Measurements from ENCODE around the gene ARHGAP26.

The ARHGAP26 gene

DNA sequence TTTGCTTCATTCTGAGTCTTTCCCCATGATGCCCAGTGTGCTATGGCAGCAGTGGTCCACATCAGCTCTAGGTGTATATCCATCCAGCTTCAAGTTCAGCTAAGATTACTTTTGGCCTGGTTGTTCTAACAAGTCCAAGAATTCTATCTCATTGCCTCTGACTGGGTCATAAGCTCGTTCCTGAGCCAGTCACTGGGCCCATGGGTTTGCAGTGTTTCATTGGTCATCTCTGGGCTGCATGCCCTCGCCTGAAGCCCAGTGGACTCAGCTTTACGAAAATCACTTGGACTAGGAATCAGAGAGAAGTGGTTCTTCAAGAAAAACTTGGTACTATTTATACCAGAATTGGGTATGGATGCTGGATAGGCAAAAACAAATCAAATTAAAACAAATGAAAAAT lies 16.1 kb upstream of the ARHGAP26 start:
- Histone ChIP-seq H3K4me1 (ENCODE audit: control insufficient read depth, insufficient read depth, low read length) (peaks cover 18% of the 10 kb centered on the region), H3K4me2 (ENCODE audit: low read length) (no peak overlapping the region), H3K9me3 (replicated peaks; ENCODE audit: low read length) (no peaks in the 10 kb centered on the region), H3K9ac (ENCODE audit: low read depth, low read length) (no peak overlapping the region), H3K27me3 (ENCODE audit: control insufficient read depth, insufficient read depth, low read length) (no peaks in the 10 kb centered on the region), H3K4me3 (ENCODE audit: low read length) (no peak overlapping the region), H3K36me3 (ENCODE audit: insufficient read depth, low read length) (no peaks in the 10 kb centered on the region)

DNA sequence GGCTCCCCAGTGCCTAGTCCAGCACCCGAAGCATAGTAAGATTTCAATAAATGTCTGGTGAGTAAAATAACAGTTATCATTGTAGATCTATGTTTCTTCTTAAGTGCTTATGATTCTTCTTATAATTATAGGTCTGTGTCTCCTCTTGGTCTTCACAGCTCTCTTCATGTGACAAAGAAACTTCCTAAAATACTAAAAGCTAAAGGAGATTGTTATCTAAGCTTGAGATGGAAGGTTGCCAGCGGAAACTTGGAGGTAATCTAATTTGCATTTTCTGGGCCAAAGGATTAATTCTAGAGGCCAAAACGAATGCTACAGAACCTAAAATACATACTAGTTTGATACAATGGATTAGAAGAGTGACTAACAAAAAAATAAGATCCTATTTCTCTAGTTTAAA lies 13.6 kb upstream of the ARHGAP26 start:
- H3K36me3 ChIP-seq (ENCODE audit: insufficient read depth, low read length) = no peaks in the 10 kb centered on the region
- H3K9me3 ChIP-seq (replicated peaks; ENCODE audit: low read length) = no peaks in the 10 kb centered on the region
- no peak overlapping the region for H3K4me3 ChIP-seq (ENCODE audit: low read length)
- H3K9ac ChIP-seq (ENCODE audit: low read depth, low read length) = no peak overlapping the region
- H3K4me2 ChIP-seq (ENCODE audit: low read length) = no peak overlapping the region
- H3K4me1 ChIP-seq (ENCODE audit: control insufficient read depth, insufficient read depth, low read length) = peaks cover 11% of the 10 kb centered on the region
- no peaks in the 10 kb centered on the region for H3K27me3 ChIP-seq (ENCODE audit: control insufficient read depth, insufficient read depth, low read length)

DNA sequence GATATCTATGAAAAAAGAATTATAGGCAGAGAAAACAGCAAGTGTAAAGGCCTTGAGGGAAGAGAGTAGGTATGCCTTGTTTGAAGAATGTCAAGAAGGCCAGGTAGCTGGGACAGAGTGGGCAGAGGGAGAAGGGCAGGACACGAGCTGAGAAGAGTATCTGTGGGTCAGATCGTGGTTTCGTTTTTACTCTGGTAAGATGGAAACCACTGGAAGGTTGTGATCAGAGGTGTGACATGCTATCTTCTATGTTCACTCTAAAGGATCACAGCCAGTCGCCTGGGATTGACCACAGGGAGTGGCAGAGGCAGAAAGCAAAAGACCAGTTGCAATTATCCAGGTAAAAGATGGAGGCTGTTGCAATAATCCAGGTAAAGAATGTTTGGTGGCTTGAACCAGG lies 12.6 kb upstream of the ARHGAP26 start:
- H3K36me3 ChIP-seq (ENCODE audit: insufficient read depth, low read length) = no peaks in the 10 kb centered on the region
- no peak overlapping the region for H3K9ac ChIP-seq (ENCODE audit: low read depth, low read length)
- H3K4me2 ChIP-seq (ENCODE audit: low read length) = no peak overlapping the region
- H3K4me3 ChIP-seq (ENCODE audit: low read length) = no peak overlapping the region
- no peaks in the 10 kb centered on the region for H3K9me3 ChIP-seq (replicated peaks; ENCODE audit: low read length)
- peaks cover 11% of the 10 kb centered on the region for H3K4me1 ChIP-seq (ENCODE audit: control insufficient read depth, insufficient read depth, low read length)
- H3K27me3 ChIP-seq (ENCODE audit: control insufficient read depth, insufficient read depth, low read length) = no peaks in the 10 kb centered on the region

DNA sequence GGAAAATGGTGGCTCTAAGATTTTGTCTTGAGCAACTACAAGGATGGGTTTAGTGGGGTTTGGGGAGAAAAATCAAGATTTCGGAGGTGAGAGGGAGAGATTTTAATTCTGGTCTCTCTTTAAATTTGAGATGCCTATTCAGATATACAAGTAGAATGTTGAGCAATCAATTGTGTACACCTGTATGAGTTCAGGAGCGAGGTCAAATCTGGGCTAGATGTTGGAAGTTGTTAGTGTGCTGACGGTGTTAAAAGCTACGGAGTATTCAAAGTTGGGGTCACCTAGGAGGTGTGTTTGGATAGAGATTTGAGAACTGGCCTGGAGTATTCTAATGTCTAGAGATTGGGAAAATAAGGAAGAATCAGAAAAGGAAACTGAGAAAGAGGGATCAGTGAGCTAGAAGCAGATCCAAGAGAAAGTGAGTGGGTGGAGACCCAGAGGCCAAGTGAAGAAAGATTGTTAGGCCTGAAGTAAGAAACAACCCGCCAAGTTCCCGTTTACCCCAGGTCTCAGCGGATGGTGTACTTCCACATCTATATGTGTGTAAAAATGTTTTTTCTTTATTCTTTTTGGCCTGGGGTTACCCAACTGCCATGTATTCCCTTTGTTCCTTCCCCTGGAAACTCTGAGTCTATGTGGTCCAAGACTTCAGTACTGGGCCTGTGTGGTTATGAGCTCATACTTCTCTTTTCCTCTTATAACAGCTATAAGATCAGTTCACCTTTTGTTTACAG lies 11.9 kb upstream of the ARHGAP26 start:
- Histone ChIP-seq H3K36me3 (ENCODE audit: insufficient read depth, low read length) (no peaks in the 10 kb centered on the region), H3K4me2 (ENCODE audit: low read length) (no peak overlapping the region), H3K9me3 (replicated peaks; ENCODE audit: low read length) (no peaks in the 10 kb centered on the region), H3K4me1 (ENCODE audit: control insufficient read depth, insufficient read depth, low read length) (peaks cover 4% of the 10 kb centered on the region), H3K4me3 (ENCODE audit: low read length) (no peak overlapping the region), H3K27me3 (ENCODE audit: control insufficient read depth, insufficient read depth, low read length) (no peaks in the 10 kb centered on the region), H3K9ac (ENCODE audit: low read depth, low read length) (no peak overlapping the region)

DNA sequence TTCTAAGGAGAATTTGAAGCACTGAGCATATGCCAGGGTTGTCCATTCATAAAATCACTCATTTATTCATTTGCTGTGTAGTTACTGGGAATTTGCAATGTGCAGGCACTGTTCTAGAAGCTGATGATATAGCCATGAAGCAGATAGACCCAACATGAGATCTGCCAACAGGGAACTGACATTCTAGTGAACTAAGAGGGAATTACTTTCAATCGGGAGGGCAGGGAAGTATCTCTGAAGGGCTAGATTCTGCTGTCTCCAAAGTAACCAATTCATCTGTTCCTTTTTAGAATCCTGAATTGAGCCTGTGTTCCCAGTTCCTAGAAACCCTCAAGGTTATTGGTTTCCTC lies 11.4 kb upstream of the ARHGAP26 start:
- Histone ChIP-seq H3K4me3 (ENCODE audit: low read length) (no peak overlapping the region), H3K27me3 (ENCODE audit: control insufficient read depth, insufficient read depth, low read length) (no peaks in the 10 kb centered on the region), H3K36me3 (ENCODE audit: insufficient read depth, low read length) (no peaks in the 10 kb centered on the region), H3K4me1 (ENCODE audit: control insufficient read depth, insufficient read depth, low read length) (no peaks in the 10 kb centered on the region), H3K9me3 (replicated peaks; ENCODE audit: low read length) (no peaks in the 10 kb centered on the region), H3K4me2 (ENCODE audit: low read length) (no peak overlapping the region), H3K9ac (ENCODE audit: low read depth, low read length) (no peak overlapping the region)

DNA sequence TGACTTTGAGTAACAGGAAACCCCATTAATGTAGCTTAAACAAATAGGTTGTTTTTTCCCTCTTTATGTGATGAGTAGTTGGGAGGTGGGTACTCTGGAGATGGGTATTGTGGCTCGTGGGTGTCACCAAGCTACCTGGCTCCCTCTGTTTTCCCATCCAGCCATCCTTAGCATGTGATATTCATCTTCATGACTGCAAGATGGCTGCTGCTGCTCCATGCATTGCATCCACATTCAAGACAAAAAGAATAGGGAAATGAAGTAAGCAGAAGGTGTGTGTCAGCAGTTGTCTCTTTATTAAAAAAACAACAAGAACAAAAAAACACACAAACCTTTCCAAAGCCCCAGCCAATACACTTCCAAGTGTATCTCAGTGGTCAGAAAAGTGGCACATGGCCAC lies 6.5 kb upstream of the ARHGAP26 start:
- H3K9me3 ChIP-seq (replicated peaks; ENCODE audit: low read length) = no peaks in the 10 kb centered on the region
- H3K4me2 ChIP-seq (ENCODE audit: low read length) = no peak overlapping the region
- H3K27me3 ChIP-seq (ENCODE audit: control insufficient read depth, insufficient read depth, low read length) = no peaks in the 10 kb centered on the region
- H3K36me3 ChIP-seq (ENCODE audit: insufficient read depth, low read length) = no peaks in the 10 kb centered on the region
- no peaks in the 10 kb centered on the region for H3K4me1 ChIP-seq (ENCODE audit: control insufficient read depth, insufficient read depth, low read length)
- H3K9ac ChIP-seq (ENCODE audit: low read depth, low read length) = no peak overlapping the region
- H3K4me3 ChIP-seq (ENCODE audit: low read length) = no peak overlapping the region

DNA sequence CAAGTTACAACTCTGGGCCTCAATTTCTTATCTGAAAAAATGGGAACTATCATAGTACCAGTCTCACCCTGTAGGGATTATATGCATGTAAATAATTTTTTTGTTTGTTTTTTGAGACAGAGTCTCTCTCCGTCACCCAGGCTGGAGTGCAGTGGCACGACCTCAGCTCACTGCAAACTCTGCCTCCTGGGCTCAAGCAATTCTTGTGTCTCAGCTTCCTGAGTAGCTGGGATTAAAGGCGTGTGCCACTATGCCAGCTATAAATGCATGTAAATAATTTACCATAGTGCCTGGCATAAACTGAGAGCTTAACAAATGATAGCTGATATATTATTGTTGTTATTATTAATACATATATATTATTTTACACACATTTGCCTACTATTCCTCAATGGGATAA lies 3.0 kb upstream of the ARHGAP26 start:
- Histone ChIP-seq H3K36me3 (ENCODE audit: insufficient read depth, low read length) (no peaks in the 10 kb centered on the region), H3K27me3 (ENCODE audit: control insufficient read depth, insufficient read depth, low read length) (peaks cover 5% of the 10 kb centered on the region), H3K9ac (ENCODE audit: low read depth, low read length) (no peak overlapping the region), H3K4me1 (ENCODE audit: control insufficient read depth, insufficient read depth, low read length) (peaks cover 10% of the 10 kb centered on the region), H3K4me3 (ENCODE audit: low read length) (no peak overlapping the region), H3K4me2 (ENCODE audit: low read length) (no peak overlapping the region), H3K9me3 (replicated peaks; ENCODE audit: low read length) (no peaks in the 10 kb centered on the region)

DNA sequence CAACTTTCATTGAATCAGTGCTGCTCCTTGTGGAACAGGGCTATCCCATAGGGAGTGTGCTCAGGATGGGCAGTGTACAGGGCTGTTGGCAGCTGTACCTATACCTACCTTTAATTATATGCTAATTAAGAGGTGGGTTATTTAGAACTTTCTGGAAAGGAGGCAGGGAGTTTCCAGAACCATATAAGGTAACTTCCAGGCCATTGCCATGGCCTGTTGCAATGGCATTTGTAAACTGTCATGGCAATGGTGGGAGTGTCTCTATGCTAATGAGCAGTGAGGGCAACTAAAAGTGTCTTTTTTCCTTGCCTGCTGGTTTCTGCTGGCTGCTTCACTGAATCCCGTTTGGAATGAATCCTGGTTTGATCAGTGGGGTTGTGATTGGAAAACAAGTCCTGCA lies 2.3 kb upstream of the ARHGAP26 start:
- Histone ChIP-seq H3K4me1 (ENCODE audit: control insufficient read depth, insufficient read depth, low read length) (peaks cover 10% of the 10 kb centered on the region), H3K9ac (ENCODE audit: low read depth, low read length) (no peak overlapping the region), H3K27me3 (ENCODE audit: control insufficient read depth, insufficient read depth, low read length) (peaks cover 5% of the 10 kb centered on the region), H3K9me3 (replicated peaks; ENCODE audit: low read length) (no peaks in the 10 kb centered on the region), H3K4me2 (ENCODE audit: low read length) (no peak overlapping the region), H3K36me3 (ENCODE audit: insufficient read depth, low read length) (no peaks in the 10 kb centered on the region), H3K4me3 (ENCODE audit: low read length) (no peak overlapping the region)

DNA sequence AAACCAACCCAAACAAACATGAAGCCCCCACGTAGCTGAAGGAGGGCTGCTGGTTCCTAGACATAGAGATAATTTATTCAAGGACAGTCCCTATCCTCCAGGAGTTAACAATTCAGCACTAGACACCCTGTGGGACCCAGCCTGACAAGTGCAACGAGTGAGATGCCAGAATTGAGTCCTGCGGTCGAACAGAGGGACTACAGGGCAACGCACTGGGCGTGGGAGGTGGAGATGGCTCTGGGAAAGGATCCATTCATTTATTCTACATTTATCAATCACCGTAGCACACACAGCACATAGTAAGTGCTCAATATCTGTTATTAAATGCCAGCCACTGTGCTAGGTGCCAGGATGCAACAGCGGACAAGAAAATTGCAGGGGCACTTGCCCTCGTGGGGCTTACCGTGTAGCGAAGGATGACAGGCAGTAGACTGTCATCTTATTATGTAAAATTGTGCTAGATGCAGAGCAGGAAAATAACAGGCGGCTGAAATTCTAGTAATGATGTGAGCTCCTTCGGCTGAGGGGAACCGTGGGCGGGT lies 855 bp upstream of the ARHGAP26 start:
- H3K9me3 ChIP-seq (replicated peaks; ENCODE audit: low read length) = no peaks in the 10 kb centered on the region
- H3K4me2 ChIP-seq (ENCODE audit: low read length) = peak overlapping the region; percentile 98
- H3K27me3 ChIP-seq (ENCODE audit: control insufficient read depth, insufficient read depth, low read length) = peaks cover 5% of the 10 kb centered on the region
- peak overlapping the region; percentile 74 for H3K9ac ChIP-seq (ENCODE audit: low read depth, low read length)
- H3K4me3 ChIP-seq (ENCODE audit: low read length) = peak overlapping the region; percentile 100
- H3K36me3 ChIP-seq (ENCODE audit: insufficient read depth, low read length) = no peaks in the 10 kb centered on the region
- peaks cover 10% of the 10 kb centered on the region for H3K4me1 ChIP-seq (ENCODE audit: control insufficient read depth, insufficient read depth, low read length)

DNA sequence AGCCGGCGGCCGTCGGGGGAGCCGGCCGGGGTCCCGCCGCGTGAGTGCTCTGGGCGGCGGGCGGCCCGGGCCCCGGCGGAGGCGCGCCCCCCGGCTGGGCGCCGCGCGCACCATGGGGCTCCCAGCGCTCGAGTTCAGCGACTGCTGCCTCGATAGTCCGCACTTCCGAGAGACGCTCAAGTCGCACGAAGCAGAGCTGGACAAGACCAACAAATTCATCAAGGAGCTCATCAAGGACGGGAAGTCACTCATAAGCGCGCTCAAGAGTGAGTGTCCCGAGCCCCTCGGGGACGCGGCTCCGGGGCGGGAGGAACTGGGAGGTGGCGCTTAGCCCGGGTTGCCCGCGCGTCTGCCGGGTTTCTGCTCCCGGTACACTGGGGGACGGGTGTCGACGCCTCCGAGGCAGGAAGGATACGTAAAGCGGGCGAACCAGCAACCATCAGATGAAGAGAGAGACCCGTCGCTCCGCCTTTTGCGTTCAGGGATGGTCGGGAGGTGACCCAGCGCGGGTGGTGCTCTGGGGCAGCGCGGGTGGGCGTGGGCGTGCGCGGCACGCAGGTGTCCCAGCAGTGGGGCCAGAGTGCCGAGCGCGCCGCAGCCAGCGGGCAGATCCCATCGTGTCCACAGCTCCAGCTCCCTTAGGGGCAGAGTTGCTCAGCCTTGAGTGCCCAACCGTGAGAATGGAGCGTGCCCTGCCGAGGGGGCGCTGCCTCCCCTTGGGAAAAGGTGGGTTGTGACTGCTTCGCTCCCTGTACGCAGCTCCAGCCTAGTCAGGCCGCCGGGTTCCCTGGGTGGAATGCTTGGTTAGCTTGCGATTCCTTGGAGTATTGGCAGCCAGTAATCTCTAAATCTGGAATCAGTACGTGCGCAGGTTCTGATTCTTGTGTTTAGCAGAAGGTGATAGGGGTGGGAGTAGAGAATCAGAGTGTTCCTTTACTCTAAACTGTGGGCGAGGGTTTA lies 753 bp downstream of the ARHGAP26 start:
- H3K4me3 ChIP-seq (ENCODE audit: low read length) = peak overlapping the region; percentile 100
- H3K27me3 ChIP-seq (ENCODE audit: control insufficient read depth, insufficient read depth, low read length) = peaks cover 5% of the 10 kb centered on the region
- no peaks in the 10 kb centered on the region for H3K36me3 ChIP-seq (ENCODE audit: insufficient read depth, low read length)
- H3K4me1 ChIP-seq (ENCODE audit: control insufficient read depth, insufficient read depth, low read length) = peaks cover 10% of the 10 kb centered on the region
- H3K9me3 ChIP-seq (replicated peaks; ENCODE audit: low read length) = no peaks in the 10 kb centered on the region
- peak overlapping the region; percentile 98 for H3K4me2 ChIP-seq (ENCODE audit: low read length)
- H3K9ac ChIP-seq (ENCODE audit: low read depth, low read length) = peak overlapping the region; percentile 75

DNA sequence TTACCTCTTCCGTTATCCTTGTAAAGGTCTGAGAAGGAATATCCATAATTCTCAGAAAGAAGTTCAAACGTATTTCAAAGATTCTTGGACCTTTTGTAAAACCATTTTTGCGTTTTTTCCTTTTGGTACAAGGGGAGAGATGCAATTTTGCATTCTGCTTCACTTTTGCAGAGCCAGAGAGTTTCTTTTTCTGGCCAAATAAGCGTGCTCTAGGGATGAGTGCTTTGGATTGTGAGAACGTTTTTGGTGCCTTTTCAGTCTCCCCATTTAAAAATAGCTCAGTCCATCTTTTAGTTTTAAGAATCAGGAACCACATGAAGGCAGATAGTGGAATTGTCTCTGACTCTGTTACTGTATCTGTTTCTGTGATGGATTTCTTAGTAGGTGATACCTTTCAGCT lies 1.5 kb downstream of the ARHGAP26 start:
- Histone ChIP-seq H3K4me1 (ENCODE audit: control insufficient read depth, insufficient read depth, low read length) (peaks cover 10% of the 10 kb centered on the region), H3K27me3 (ENCODE audit: control insufficient read depth, insufficient read depth, low read length) (peaks cover 5% of the 10 kb centered on the region), H3K4me3 (ENCODE audit: low read length) (peak overlapping the region; percentile 100), H3K9me3 (replicated peaks; ENCODE audit: low read length) (no peaks in the 10 kb centered on the region), H3K4me2 (ENCODE audit: low read length) (peak overlapping the region; percentile 98), H3K36me3 (ENCODE audit: insufficient read depth, low read length) (no peaks in the 10 kb centered on the region), H3K9ac (ENCODE audit: low read depth, low read length) (peak overlapping the region; percentile 1)
